T-helper 2 cell treated with Interferon-gamma antibody and Interleukin-4, amounts not matched to agents 100 ng/mL and 5 ng/mL, for 36 hours (primary cell): ENCODE measurements around the gene GCNA. TPM values are rescaled to one million over a fixed set of nuclear protein-coding genes. Genes with fewer than 3 reads are reported as not detected.

ENCODE experiments used
- intact Hi-C: fragments of 100-400 bp; cut with micrococcal nuclease; formaldehyde crosslinking; loops from one replicate; pipeline ENCODE4 v1.15.1; 2023
- total RNA-seq: library from RNA; stranded (reverse); gene quantifications from 2 replicates; pipeline ENCODE4 v1.2.3, GENCODE V29; 2022

GCNA gene
- total RNA-seq, 1 donor from 2014 or later: 3.6 TPM

GRCh38 chrX:71612256-71612655 is 34.0 kb downstream of the GCNA start:
- intact Hi-C loops: no loop called here

DNA sequence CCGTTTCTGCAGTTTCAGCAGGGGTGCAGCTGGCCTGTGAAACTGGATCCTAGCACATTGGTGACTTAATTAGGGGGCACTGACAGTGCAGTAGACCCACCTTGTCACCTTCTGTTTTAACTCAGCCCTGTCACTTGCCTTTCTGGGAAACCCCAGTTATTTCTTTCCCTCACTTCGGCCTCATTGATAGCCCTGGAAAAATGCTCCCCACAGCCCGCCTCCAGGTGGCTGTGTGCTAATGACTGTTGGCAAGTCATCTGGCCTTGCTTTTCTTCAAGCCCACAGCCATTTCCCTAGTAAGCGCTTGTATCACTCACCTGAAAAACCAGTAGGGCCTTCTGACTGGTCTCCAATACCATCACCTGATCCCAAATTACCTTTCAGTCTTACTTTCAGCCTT is 36.8 kb downstream of the GCNA start:
- intact Hi-C loops: loop anchor here (5.0 kb wide), 2 partner anchors 68 to 83 kb away; partner anchors contain the start of gene OGT

DNA sequence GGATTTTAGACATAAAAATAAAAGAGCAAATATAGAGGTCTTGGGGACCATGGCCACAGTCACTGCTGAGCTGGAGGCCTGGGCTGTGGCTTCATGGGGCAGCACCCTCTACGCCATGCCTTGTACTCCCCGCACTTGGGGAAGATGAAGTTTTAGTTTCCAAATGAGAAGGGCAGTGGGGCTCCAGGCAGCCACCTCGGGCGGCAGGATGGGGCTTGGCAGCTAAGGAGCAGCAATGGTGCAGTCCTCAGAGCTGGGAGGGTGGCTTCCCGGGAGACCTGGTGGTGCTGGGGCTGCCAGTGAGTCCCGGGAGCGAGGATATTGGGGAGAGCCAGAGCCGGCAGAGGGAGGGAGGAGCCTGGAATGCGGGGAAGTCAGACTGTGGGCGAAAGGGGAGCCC is 37.7 kb downstream of the GCNA start:
- intact Hi-C loops: loop anchor here (5.0 kb wide), 2 partner anchors 69 to 84 kb away; partner anchors contain the start of gene OGT

- intact Hi-C loops: loop anchor here (5.0 kb wide), 2 partner anchors 70 to 85 kb away; partner anchors contain the start of gene OGT
These were observed 38.7 kb downstream of the GCNA start for GRCh38 chrX:71616672-71617529.

GRCh38 chrX:71617742-71618141 is 39.5 kb downstream of the GCNA start:
- intact Hi-C loops: loop anchor here (5.0 kb wide), 2 partner anchors 70 to 85 kb away; partner anchors contain the start of gene OGT

DNA sequence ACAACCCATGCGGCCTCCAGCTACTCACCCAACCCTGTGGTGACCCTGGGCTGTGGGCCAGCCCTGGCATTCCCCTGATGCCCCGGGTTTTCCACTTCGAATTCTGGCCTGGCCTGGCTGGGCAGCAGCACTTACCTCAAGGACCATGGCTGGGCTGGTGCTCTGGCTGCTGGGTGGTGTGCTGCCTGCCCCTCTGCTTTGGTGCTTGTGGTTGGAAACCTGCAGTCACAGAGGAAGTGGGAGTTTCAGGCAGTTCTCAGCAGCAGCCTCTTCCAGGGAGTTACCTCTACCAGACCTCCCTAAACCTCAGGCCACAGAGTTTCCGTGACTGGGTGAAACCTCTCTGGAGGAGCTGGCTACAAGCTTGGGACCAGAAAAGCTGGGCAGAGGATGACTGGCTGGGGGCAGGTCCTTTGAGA is 40.1 kb downstream of the GCNA start, which contains the start of gene CXCR3:
Gene CXCR3, minus strand, starts transcription at position 209 of the 419 bp plus-strand sequence. Its CDS starts 62 bp downstream, at position 147.
- intact Hi-C loops: loop anchor here (5.0 kb wide), 2 partner anchors 71 to 86 kb away; partner anchors contain the start of gene OGT

- intact Hi-C loops: loop anchor here (5.0 kb wide), 2 partner anchors 71 to 86 kb away; partner anchors contain the start of gene OGT
These were observed 40.5 kb downstream of the GCNA start for GRCh38 chrX:71618787-71619186.

DNA sequence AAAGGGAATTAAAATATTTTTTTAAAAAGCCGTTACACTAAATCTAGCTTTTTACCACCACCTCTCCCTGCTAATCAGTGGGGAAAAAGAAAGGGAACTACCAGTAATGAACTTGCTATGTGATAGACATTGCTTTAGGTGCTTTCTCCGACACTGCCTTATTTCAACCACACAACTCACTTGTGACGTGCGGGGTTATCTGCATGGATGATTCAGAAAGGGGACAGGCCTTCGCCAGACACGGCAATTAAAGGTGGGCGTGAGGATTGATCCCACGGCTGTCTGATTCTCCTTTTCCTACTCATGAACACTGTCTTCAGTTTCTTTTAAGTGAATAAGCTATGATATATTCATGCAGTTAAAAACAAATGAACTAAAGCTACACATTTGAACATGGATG is 41.0 kb downstream of the GCNA start:
- intact Hi-C loops: loop anchor here (5.0 kb wide), 2 partner anchors 72 to 87 kb away; partner anchors contain the start of gene OGT

GRCh38 chrX:71619986-71620385 is 41.7 kb downstream of the GCNA start:
- intact Hi-C loops: loop anchor here (5.0 kb wide), 2 partner anchors 73 to 88 kb away; partner anchors contain the start of gene OGT

GRCh38 chrX:71621603-71622002 is 43.4 kb downstream of the GCNA start:
- intact Hi-C loops: no loop called here

GRCh38 chrX:71622032-71622575 is 43.9 kb downstream of the GCNA start:
- intact Hi-C loops: no loop called here

GRCh38 chrX:71622576-71623450 is 44.6 kb downstream of the GCNA start:
- intact Hi-C loops: no loop called here

DNA sequence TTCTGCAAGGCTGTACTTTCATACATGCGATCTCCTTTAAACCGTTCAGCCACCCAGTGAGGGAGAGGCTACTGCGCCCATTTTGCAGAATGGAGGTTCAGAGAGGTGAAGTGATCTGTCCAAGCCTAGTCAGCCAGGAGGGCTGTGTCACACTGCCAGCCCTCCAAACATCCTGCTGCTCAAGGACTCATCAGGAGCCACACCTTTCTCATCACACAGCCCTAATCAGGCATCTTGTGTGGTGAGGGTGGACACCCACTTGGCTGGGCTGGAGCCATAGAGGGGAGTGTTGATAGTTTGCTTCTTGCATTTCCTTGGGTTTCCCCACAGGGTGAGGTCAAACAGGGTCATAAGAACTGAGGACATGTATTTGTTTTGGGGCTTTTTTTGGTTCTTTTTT is 45.5 kb downstream of the GCNA start:
- intact Hi-C loops: no loop called here

DNA sequence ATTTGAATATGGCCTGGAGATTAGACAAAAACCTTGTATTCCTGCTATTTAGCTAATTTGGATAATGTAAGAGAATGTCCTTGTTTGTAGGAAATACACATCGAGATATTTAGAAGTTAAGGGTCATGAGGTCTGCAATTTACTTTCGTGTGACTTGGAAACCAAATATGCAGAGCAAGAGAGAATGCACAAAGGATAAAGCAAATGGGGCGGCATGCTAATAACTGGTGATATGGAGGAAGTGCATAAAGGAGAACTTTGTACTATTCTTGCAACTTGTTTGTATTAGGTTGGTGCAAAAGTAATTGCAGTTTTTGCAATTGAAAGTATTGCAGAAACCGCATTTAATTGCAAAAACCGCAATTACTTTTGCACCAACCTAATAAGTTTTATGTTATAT is 47.2 kb downstream of the GCNA start:
- intact Hi-C loops: no loop called here

DNA sequence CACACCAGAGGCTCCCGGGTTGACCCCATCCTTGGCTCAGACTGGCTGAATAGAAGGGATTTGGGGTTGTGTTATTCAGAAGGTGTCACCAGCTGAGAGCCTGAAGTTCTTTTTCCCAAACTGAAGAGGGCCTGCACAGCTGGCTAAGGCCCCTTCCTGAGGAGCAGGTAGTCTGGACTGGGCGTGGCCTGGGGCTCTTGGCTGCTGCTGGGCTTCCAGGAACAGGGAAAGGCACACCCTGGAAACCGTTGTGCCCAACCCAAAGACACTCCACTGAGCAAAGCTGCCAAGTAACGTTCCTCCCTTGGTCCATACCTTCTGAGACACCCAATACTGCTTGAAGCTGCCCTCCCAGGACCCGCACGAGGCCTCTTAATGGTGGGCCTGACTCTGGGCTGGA is 48.3 kb downstream of the GCNA start:
- intact Hi-C loops: no loop called here

DNA sequence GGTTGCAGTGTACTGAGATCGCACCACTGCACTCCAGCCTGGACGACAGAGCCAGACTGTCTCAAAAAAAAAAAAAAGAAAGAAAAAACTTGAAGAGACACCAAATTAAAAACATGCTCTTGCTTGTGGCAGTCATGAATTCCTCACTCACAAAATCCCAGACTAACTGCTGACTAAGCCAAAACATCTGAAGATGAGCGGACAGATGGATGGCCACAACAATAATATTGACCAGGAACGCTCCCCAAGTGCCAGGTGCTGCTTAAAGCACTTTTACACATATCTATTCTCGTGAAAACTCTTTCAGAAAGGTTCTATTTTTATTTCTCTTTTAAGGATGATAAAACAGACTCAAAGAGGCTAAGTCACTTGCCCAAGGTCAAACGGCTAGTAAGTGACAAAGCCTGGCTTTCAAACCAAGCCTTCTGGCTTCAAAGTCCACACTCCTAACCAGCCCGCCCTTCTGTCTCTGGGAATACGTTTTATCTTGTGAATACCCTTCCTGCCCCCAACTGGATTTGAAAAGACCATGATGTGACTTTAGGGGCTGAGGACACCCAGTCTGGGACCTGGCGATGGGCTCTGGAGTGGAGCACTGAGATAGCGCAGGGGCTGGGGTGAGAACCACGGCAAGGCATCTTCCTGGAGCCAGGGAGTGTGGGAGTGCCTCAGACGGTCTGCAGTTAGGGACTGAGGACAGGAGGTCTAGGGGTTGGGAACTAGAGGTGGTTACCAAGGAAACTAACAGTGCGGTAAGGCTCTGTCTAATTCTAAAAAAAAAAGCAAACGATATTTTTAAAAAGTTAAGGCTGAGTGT is 49.6 kb downstream of the GCNA start:
- intact Hi-C loops: no loop called here

DNA sequence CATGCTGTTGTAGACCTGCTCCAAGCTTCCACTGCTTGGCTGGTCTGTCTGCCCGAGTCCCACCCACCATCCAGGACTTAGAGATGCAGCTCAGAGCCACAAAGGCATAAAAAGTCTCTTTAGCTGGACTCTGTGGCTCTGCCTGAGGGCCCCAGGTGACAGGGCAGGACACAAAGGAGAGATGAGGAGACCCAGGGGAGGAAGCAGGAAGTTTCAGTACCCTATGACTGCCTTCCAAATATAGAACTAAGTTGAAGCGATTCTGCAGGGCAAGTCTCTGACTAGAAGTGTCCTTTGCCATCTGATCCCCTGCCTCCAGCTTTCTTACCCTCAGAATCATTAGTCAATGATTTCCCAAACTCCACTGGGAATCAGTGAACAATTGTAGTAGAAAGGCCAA is 51.2 kb downstream of the GCNA start:
- intact Hi-C loops: no loop called here

GRCh38 chrX:71632923-71633657 is 54.9 kb downstream of the GCNA start:
- intact Hi-C loops: no loop called here

- intact Hi-C loops: no loop called here
These were observed 56.1 kb downstream of the GCNA start for GRCh38 chrX:71634366-71634765.
